Fibroblast of lung (primary cell): ENCODE measurements around the gene TIPIN. TPM values are rescaled to one million over a fixed set of nuclear protein-coding genes. Genes with fewer than 3 reads are reported as not detected.

ENCODE experiments used
- DNase-seq, 2 donors: peaks; one replicate each; pipeline versions ENCODE4 v3.0.0 to v3.0.0-alpha.2; 2010; ENCODE audit warnings: low read depth in 2 of 2
- H2AFZ ChIP-seq: 2 replicates; pipeline ENCODE4 v1.5.1; 2012; ENCODE audit warnings: low read length, control low read depth, inconsistent platforms
- H3K27ac ChIP-seq: 2 replicates; pipeline ENCODE4 v1.5.1; 2011; ENCODE audit warnings: low read length, control low read depth; ENCODE audit not compliant: insufficient read depth
- H3K27me3 ChIP-seq: 2 replicates; pipeline ENCODE4 v1.5.1; 2011; ENCODE audit warnings: mild to moderate bottlenecking, low read length; ENCODE audit not compliant: control insufficient read depth, insufficient read depth
- H3K36me3 ChIP-seq: 2 replicates; pipeline ENCODE4 v1.5.1; 2011; ENCODE audit warnings: low read length; ENCODE audit not compliant: control insufficient read depth, insufficient read depth
- H3K4me1 ChIP-seq: 2 replicates; pipeline ENCODE4 v1.5.1; 2011; ENCODE audit warnings: low read length; ENCODE audit not compliant: control insufficient read depth, insufficient read depth; ENCODE audit errors: extremely low read depth
- H3K4me2 ChIP-seq: 2 replicates; pipeline ENCODE4 v1.5.1; 2011; ENCODE audit warnings: low read length, control low read depth; ENCODE audit not compliant: insufficient read depth; ENCODE audit errors: extremely low read depth
- H3K4me3 ChIP-seq, 4 experiments: fragments of 200-600 bp in 1 of 4; sonication (generic) in 1 of 4; replicated peaks in 1 of 4; 2 replicates each; pipeline ENCODE4 v1.5.1; 2011 to 2016; ENCODE audit warnings: low read length in 4 of 4, low read depth in 3 of 4, mild to moderate bottlenecking in 3 of 4, control low read depth in 2 of 4, inconsistent platforms in 1 of 4, mixed read lengths in 1 of 4; ENCODE audit not compliant: insufficient read depth in 1 of 4; ENCODE audit errors: control extremely low read depth in 1 of 4
- H3K79me2 ChIP-seq: 2 replicates; pipeline ENCODE4 v1.5.1; 2012; ENCODE audit warnings: mild to moderate bottlenecking, low read length, inconsistent platforms; ENCODE audit not compliant: control insufficient read depth, insufficient read depth
- H3K9ac ChIP-seq: 2 replicates; pipeline ENCODE4 v1.5.1; 2011; ENCODE audit warnings: mild to moderate bottlenecking, low read length, control low read depth; ENCODE audit not compliant: insufficient read depth
- H3K9me3 ChIP-seq: 2 replicates; pipeline ENCODE4 v1.5.1; 2012; ENCODE audit warnings: low read depth, low read length; ENCODE audit not compliant: control insufficient read depth, insufficient read depth
- H4K20me1 ChIP-seq: 2 replicates; pipeline ENCODE4 v1.5.1; 2011; ENCODE audit warnings: low read length; ENCODE audit not compliant: control insufficient read depth, insufficient read depth; ENCODE audit errors: extremely low read depth
- EZH2 ChIP-seq: IDR thresholded peaks from 2 replicates; pipeline ENCODE4 v1.5.1; 2012; ENCODE audit warnings: low read length, control low read depth, mild to moderate bottlenecking; ENCODE audit errors: missing control alignments
- polyA plus RNA-seq, 2 donors: library from polyadenylated mRNA; depleted of rRNA in 1 of 2; stranded (reverse) in 1 of 2; unstranded in 1 of 2; fragments of >200 nt; gene quantifications; 2 replicates each; pipeline ENCODE4 v1.2.1, GENCODE V29; 2011 to 2012; ENCODE audit warnings: missing spikeins in 1 of 2
- total RNA-seq: library from RNA; depleted of rRNA; stranded (reverse); fragments of >200 nt; gene quantifications from 2 replicates; pipeline ENCODE4 v1.2.1, GENCODE V29; 2014
- TF ChIP-seq, protein P1 (sequence below), 2 donors: IDR thresholded peaks in 1 of 2; conservative IDR thresholded peaks in 1 of 2; 1 replicate in 1 of 2; 2 replicates in 1 of 2; pipeline ENCODE4 v1.5.1; 2011 to 2012; ENCODE audit warnings: low read length in 2 of 2, control low read depth in 1 of 2, inconsistent platforms in 1 of 2, low read depth in 1 of 2, mild to moderate bottlenecking in 1 of 2

The TIPIN gene
- total and polyA plus RNA-seq, 2 donors (not counting 1 experiment from before 2014, with no cell fraction given), result 12.6 to 14.5 TPM

DNA sequence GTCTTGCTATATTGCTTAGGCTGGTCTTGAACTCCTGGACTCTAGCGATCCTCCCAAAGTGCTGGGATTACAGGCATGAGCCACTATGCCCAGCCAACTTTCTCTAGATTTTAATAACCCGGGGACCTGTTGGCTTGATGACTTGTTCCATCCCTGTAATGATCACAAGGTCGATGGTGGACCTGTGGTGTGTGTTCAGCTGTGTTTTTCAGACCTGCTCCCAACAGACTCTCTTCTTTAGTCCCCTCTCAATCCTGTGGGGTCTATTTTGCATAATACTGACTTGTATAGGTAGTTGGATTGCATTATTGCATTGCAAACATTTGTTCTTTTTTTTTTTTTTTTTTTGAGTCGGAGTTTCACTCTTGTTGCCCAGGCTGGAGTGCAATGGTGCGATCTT lies 32.1 kb upstream of the TIPIN start:
- Histone ChIP-seq H4K20me1 (no peaks in the 10 kb centered on the region), H3K4me3 (peak overlapping the region; percentile 69 to 90 (median 73)), H3K4me2 (peak overlapping the region; percentile 94)

DNA sequence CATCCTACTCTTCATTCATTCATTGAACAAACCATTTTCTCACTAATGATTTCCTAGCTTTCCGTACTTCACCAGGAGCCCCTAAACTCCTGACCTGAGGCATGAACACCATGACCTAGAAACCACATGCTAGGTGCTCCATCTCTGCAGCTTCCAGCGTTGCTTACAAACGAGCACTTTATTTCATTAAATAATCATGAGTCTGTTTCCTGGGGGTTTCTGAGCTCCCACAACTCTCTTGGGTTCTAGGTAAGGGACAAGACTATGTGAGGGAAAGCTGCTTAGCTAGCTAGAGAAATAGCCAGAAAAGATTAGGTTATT lies 31.5 kb upstream of the TIPIN start:
- Histone ChIP-seq H3K27me3 (no peaks in the 10 kb centered on the region), H3K9me3 (no peaks in the 10 kb centered on the region), H3K36me3 (no peaks in the 10 kb centered on the region), H3K4me1 (peaks cover 3% of the 10 kb centered on the region), H3K4me3 (peak overlapping the region; percentile 69 to 90 (median 73)), H3K27ac (no peak overlapping the region), H3K79me2 (peaks cover 56% of the 10 kb centered on the region), H2AFZ (no peak overlapping the region), H3K9ac (no peak overlapping the region), H3K4me2 (peak overlapping the region; percentile 94), H4K20me1 (no peaks in the 10 kb centered on the region)
- TF ChIP-seq EZH2, result no peak
- TF ChIP-seq, protein P1, sequence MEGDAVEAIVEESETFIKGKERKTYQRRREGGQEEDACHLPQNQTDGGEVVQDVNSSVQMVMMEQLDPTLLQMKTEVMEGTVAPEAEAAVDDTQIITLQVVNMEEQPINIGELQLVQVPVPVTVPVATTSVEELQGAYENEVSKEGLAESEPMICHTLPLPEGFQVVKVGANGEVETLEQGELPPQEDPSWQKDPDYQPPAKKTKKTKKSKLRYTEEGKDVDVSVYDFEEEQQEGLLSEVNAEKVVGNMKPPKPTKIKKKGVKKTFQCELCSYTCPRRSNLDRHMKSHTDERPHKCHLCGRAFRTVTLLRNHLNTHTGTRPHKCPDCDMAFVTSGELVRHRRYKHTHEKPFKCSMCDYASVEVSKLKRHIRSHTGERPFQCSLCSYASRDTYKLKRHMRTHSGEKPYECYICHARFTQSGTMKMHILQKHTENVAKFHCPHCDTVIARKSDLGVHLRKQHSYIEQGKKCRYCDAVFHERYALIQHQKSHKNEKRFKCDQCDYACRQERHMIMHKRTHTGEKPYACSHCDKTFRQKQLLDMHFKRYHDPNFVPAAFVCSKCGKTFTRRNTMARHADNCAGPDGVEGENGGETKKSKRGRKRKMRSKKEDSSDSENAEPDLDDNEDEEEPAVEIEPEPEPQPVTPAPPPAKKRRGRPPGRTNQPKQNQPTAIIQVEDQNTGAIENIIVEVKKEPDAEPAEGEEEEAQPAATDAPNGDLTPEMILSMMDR (conservative IDR thresholded peaks at IDR 0.05 in 1 of 2, IDR thresholded peaks at IDR 0.05 in 1 of 2; ENCODE audit: low read depth in 1 of 2, low read length in 2 of 2), result no peak
- no peak for DNase-seq

More for the DNA sequence above, 32.1 kb upstream of the TIPIN start:
- Histone ChIP-seq H3K27me3 (no peaks in the 10 kb centered on the region), H3K79me2 (peaks cover 61% of the 10 kb centered on the region), H3K9ac (no peak overlapping the region), H2AFZ (no peak overlapping the region), H3K4me1 (peaks cover 3% of the 10 kb centered on the region), H3K36me3 (no peaks in the 10 kb centered on the region), H3K9me3 (no peaks in the 10 kb centered on the region), H3K27ac (no peak overlapping the region)
- no peak for TF ChIP-seq EZH2
- TF ChIP-seq, protein P1 (conservative IDR thresholded peaks at IDR 0.05 in 1 of 2, IDR thresholded peaks at IDR 0.05 in 1 of 2; ENCODE audit: low read depth in 1 of 2, low read length in 2 of 2), result no peak
- DNase-seq, result no peak

DNA sequence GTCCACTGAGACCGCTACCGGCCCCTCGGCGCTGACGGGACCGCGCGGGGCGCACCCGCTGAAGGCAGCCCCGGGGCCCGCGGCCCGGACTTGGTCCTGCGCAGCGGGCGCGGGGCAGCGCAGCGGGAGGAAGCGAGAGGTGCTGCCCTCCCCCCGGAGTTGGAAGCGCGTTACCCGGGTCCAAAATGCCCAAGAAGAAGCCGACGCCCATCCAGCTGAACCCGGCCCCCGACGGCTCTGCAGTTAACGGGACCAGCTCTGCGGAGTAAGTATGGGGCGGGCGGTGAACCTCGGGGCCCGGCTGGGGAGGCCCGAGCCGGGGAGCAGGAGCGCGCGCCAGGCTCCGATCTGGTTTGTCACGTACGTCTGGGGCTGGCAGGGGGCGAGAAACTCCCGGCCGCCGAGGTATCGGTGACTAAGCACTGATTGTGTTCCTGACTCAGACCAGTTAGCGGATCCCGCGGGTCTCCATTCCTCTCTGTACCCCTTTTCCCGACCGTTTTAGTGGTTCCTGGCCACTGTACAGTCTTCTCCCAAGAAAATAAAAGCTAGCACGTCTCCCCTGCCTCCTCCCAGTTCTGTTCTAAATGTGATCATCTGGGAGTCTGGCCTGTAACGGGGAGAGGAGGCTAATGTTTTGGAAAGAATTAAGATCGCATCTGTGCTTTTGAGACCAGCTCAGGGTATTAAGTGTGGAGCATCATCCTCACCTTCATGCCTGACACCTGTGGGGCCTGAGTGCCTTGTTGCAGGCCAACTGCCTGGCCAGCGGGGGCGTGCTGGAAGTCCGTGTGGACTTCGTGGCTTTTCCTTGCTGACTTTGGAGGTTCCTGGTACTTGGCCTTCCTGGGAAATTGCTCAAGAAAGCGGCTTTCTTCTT lies 30.9 kb upstream of the TIPIN start:
- H3K79me2 ChIP-seq, result peaks cover 52% of the 10 kb centered on the region

More for the DNA sequence above, 30.9 kb upstream of the TIPIN start:
- H4K20me1 ChIP-seq, result no peaks in the 10 kb centered on the region
- peaks cover 3% of the 10 kb centered on the region for H3K4me1 ChIP-seq
- peak; percentile 65 to 80 for DNase-seq
- peak overlapping the region; percentile 86 for H3K9ac ChIP-seq
- H3K4me3 ChIP-seq, result peak overlapping the region; percentile 69 to 90 (median 73)
- peak overlapping the region; percentile 35 for H2AFZ ChIP-seq
- no peaks in the 10 kb centered on the region for H3K36me3 ChIP-seq
- no peaks in the 10 kb centered on the region for H3K27me3 ChIP-seq
- H3K9me3 ChIP-seq, result no peaks in the 10 kb centered on the region
- peak overlapping the region; percentile 73 for H3K27ac ChIP-seq
- H3K4me2 ChIP-seq, result peak overlapping the region; percentile 94
- TF ChIP-seq EZH2, result no peak
- TF ChIP-seq, protein P1 (conservative IDR thresholded peaks at IDR 0.05 in 1 of 2, IDR thresholded peaks at IDR 0.05 in 1 of 2; ENCODE audit: low read depth in 1 of 2, low read length in 2 of 2), result peak; percentile 38 to 54
